Colonic mucosa (tissue), 4 donors: Measurements from ENCODE around the gene ACAP3. TPM values are rescaled to one million over a fixed set of nuclear protein-coding genes. Genes with fewer than 3 reads are reported as not detected.

Experiments used
- DNase-seq: peaks from one replicate; pipeline ENCODE4 v3.0.0-alpha.2; 2020
- H3K27ac ChIP-seq: fragments of 200-600 bp; one replicate; pipeline ENCODE4 v1.8.0; 2021
- H3K27me3 ChIP-seq: fragments of 200-600 bp; one replicate; pipeline ENCODE4 v1.8.0; 2021
- H3K36me3 ChIP-seq: fragments of 200-600 bp; one replicate; pipeline ENCODE4 v1.8.0; 2021
- H3K4me1 ChIP-seq: fragments of 200-600 bp; one replicate; pipeline ENCODE4 v1.8.0; 2021; ENCODE audit warnings: mild to moderate bottlenecking
- H3K4me3 ChIP-seq: fragments of 200-600 bp; one replicate; pipeline ENCODE4 v1.8.0; 2021
- H3K9ac ChIP-seq, 2 donors: one replicate each; pipeline ENCODE4 v1.7.0; 2013; ENCODE audit warnings: control low read depth in 2 of 2, low read depth in 2 of 2, low read length in 2 of 2
- H3K9me3 ChIP-seq: fragments of 200-600 bp; one replicate; pipeline ENCODE4 v1.8.0; 2021
- CTCF ChIP-seq: fragments of 200-600 bp; IDR thresholded peaks from one replicate; pipeline ENCODE4 v1.8.0; 2022; ENCODE audit warnings: antibody characterized with exemption, mild to moderate bottlenecking
- intact Hi-C: fragments of 100-400 bp; cut with DNase I; formaldehyde crosslinking; loops from one replicate; pipeline ENCODE4 v1.14.1; 2022
- total RNA-seq, 2 donors: library from RNA; stranded (reverse); fragmentation: NEBNext Ultra II Directional in 1 of 2; extraction: Animal tissue kit (Norgen Biotek cat#: 25700) in 1 of 2; gene quantifications; one replicate each; pipeline ENCODE4 v1.2.1, GENCODE V29; 2021
- donor health status: healthy.
- donor health status: DM: no; HTN: no; CAD: no.
- donor health status: DM: no; HTN: no; CAD: no.

The ACAP3 gene
- total RNA-seq, 2 donors from 2014 or later = 34.1 to 68.1 TPM

GRCh38 chr1:1267488-1268283 lies 40.0 kb downstream of the ACAP3 start:
- no peak overlapping the region for H3K27ac ChIP-seq
- no peak overlapping the region for H3K9ac ChIP-seq
- H3K4me1 ChIP-seq = peaks cover 16% of the 10 kb centered on the region
- H3K36me3 ChIP-seq = peaks cover 8% of the 10 kb centered on the region
- no peaks in the 10 kb centered on the region for H3K27me3 ChIP-seq
- intact Hi-C loops = no loop called here
- no peak for TF ChIP-seq CTCF
- H3K9me3 ChIP-seq = no peaks in the 10 kb centered on the region
- no peak overlapping the region for H3K4me3 ChIP-seq
- no peak for DNase-seq

- H3K36me3 ChIP-seq = peaks cover 14% of the 10 kb centered on the region
- H3K9me3 ChIP-seq = no peaks in the 10 kb centered on the region
- TF ChIP-seq CTCF = no peak
- no peak overlapping the region for H3K9ac ChIP-seq
- intact Hi-C loops = no loop called here
- DNase-seq = no peak
- H3K27me3 ChIP-seq = no peaks in the 10 kb centered on the region
- no peaks in the 10 kb centered on the region for H3K4me1 ChIP-seq
- H3K4me3 ChIP-seq = no peak overlapping the region
- H3K27ac ChIP-seq = no peak overlapping the region
Measured at GRCh38 chr1:1264868-1265272, 42.9 kb downstream of the ACAP3 start.

- no peaks in the 10 kb centered on the region for H3K4me1 ChIP-seq
- no peak overlapping the region for H3K9ac ChIP-seq
- H3K4me3 ChIP-seq = no peak overlapping the region
- H3K36me3 ChIP-seq = peaks cover 14% of the 10 kb centered on the region
- H3K27me3 ChIP-seq = no peaks in the 10 kb centered on the region
- TF ChIP-seq CTCF = no peak
- intact Hi-C loops = no loop called here
- DNase-seq = no peak
- H3K27ac ChIP-seq = no peak overlapping the region
- H3K9me3 ChIP-seq = no peaks in the 10 kb centered on the region
Measured at GRCh38 chr1:1264026-1264425, 43.7 kb downstream of the ACAP3 start.

- intact Hi-C loops = no loop called here
- peaks cover 14% of the 10 kb centered on the region for H3K36me3 ChIP-seq
- no peaks in the 10 kb centered on the region for H3K27me3 ChIP-seq
Measured at GRCh38 chr1:1262758-1263157, 45.0 kb downstream of the ACAP3 start.

GRCh38 chr1:1262071-1262470 lies 45.7 kb downstream of the ACAP3 start:
- no peak for DNase-seq
- H3K4me1 ChIP-seq = no peaks in the 10 kb centered on the region
- peaks cover 14% of the 10 kb centered on the region for H3K36me3 ChIP-seq
- H3K9ac ChIP-seq = no peak overlapping the region
- H3K9me3 ChIP-seq = no peaks in the 10 kb centered on the region
- H3K27me3 ChIP-seq = no peaks in the 10 kb centered on the region
- no peak overlapping the region for H3K27ac ChIP-seq
- no peak overlapping the region for H3K4me3 ChIP-seq
- no peak for TF ChIP-seq CTCF
- intact Hi-C loops = no loop called here

More at GRCh38 chr1:1262758-1263157, 45.0 kb downstream of the ACAP3 start:
- no peaks in the 10 kb centered on the region for H3K4me1 ChIP-seq
- no peak overlapping the region for H3K4me3 ChIP-seq
- no peak for DNase-seq
- TF ChIP-seq CTCF = no peak
- no peak overlapping the region for H3K9ac ChIP-seq
- H3K27ac ChIP-seq = no peak overlapping the region
- no peaks in the 10 kb centered on the region for H3K9me3 ChIP-seq
